Ovary (tissue), 3 donors: Measurements from ENCODE around the gene ZMYM4.

Experiments
- CTCF ChIP-seq, 3 donors: fragments of 450-650 bp in 2 of 3; fragments of 200-600 bp in 1 of 3; IDR thresholded peaks; one replicate each; pipeline versions ENCODE4 v1.5.1 to v1.8.0; 2016 to 2022; ENCODE audit warnings: antibody characterized with exemption in 3 of 3, mild to moderate bottlenecking in 1 of 3
- EP300 ChIP-seq: sonication (generic); formaldehyde crosslinking; IDR thresholded peaks from one replicate; pipeline ENCODE4 v1.6.1; 2017; ENCODE audit warnings: antibody characterized with exemption
- POLR2A ChIP-seq: fragments of 450-650 bp; IDR thresholded peaks from one replicate; pipeline ENCODE4 v1.6.1; 2017; ENCODE audit warnings: antibody characterized with exemption, mild to moderate bottlenecking, moderate library complexity
- donor health status: DM: no; HTN: no; CAD: no.

- TF ChIP-seq POLR2A: no peak
- TF ChIP-seq CTCF (IDR thresholded peaks at IDR 0.05): no peak
- no peak for TF ChIP-seq EP300
Observed at GRCh38 chr1:35294809-35295208, 26.3 kb downstream of the ZMYM4 start.
